ENCODE results near the gene ULK4. TPM values are rescaled to one million over a fixed set of nuclear protein-coding genes. Genes with fewer than 3 reads are reported as not detected.

Gene ULK4
- total RNA-seq, result 10 to 100 TPM in 1 of 2 experiments, 1 to 10 TPM in 1; 9.5 to 10.8 TPM

DNA sequence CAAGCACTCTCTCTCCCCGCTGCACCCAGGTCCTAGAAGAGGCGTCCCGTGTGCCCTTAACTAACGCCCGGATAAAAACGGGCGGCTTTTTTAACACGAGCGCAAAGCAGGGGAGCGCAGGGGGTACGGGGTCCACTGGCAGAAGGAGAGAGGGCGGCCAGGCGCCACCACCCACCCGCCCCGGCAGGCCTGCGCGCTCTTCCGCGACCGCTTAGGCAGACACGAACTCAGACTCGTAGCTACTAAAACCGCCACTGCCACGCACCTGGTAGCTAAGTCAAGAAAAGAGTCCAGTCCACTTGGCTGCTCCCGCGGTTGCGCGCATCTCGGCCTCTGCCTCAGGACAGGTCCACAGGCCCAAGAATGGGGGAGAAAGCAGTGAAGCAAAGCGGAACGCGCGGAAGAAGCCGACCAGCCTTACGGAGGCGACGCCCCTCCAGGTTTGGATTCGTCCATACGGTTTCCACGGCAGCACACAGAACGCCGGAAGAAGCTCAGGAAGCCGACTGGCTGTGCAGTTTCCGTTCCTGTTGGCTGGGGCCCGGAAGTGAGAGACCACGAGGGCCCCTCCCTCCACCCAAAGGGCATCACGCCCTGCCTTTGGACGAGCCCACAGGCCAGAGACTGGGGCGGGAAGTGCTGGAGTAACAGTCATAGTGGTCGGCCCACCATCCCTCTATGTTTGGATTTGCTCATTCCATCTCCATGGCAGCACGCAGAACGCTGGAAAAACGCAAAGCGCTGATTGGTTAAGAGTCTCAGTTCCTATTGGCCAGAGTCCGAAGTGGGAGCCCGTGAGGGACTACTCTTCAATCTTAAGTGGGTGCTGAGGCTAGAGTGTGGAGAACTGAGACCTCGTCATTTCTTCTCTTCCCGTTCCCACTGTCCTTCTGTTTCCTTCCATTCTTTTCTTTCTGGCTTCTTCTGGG lies at the start of gene ULK4:
Gene ULK4, minus strand, starts transcription at position 353 of the 929 bp plus-strand sequence. CDS start 7,344 bp downstream, outside the sequence.
- intact Hi-C loops (cut with micrococcal nuclease), result loop anchor here (1.0 to 5.0 kb wide), 7 partner anchors 51 to 1655 kb away; partner anchors contain the start of gene EIF1B
- peak within 1 kb of the TSS; percentile 90 for H3K4me3 Mint-ChIP-seq
- CTCF ChIA-PET, result interaction anchor here (1.1 to 1.7 kb wide), 3 partner anchors 48 to 146 kb away, joined by 3 to 9 read pairs (median 4); no protein-coding TSS in a partner anchor
- POLR2A ChIA-PET, result interaction anchor here (1.0 to 1.7 kb wide), 4 partner anchors 51 to 763 kb away, joined by 4 to 8 read pairs (median 6); partner anchors contain the start of gene CTNNB1
- H3K27me3 Mint-ChIP-seq, result peaks cover under 1% of the 10 kb centered on the region
- no peaks in the 10 kb centered on the region for H3K36me3 Mint-ChIP-seq
- DNase-seq, result peak; percentile 98
- H3K4me1 Mint-ChIP-seq (ENCODE audit: low read depth), result peaks cover 17% of the 10 kb centered on the region
- H3K27ac Mint-ChIP-seq, result peak within 1 kb of the TSS; percentile 80
- no peaks in the 10 kb centered on the region for H3K9me3 Mint-ChIP-seq

DNA sequence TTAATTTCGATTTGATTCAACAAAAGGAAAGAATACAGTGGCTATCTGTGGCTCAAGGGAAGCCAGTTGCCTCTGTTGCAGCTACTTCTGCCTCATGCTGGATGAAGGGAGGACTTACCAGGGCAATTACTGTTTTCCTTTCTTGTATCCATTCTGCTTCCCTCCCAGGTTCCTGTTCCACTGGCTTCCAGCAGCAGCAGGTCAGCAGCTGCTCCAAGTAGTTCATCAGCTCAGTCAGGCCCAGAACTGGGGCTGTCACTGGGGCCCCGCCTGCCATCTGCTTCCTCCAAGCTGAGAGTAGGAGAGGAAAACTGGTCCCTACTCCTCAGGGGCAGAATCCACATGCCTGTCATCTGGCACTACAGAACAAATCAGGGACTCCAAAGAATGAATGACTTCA lies 48.6 kb upstream of the ULK4 start:
- no peak overlapping the region for H3K4me3 Mint-ChIP-seq

DNA sequence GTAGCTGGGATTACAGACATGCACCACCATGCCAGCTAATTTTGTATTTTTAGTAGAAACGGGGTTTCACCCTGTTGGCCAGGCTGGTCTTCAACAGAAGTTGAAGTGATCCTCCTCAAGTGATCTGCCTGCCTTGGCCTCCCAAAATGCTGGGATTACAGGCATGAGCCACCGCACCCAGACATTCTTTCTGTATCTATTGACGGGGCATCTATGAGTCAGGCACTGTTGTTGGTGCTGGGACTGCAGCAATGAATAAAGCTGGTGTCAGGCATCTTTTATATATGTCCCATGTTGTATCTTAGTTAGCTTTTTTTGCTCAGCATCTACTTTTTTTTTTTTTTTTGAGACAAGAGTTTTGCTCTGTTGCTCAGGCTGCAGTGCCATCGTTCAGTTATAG lies 47.6 kb upstream of the ULK4 start:
- H3K36me3 Mint-ChIP-seq, result peaks cover 1% of the 10 kb centered on the region
- no peaks in the 10 kb centered on the region for H3K9me3 Mint-ChIP-seq
- ChIA-PET POLR2A (no interaction called here), CTCF (interaction anchor here (1.0 to 2.1 kb wide), 2 partner anchors 48 to 181 kb away, joined by 3 to 6 read pairs; partner anchors contain the start of gene ULK4)
- intact Hi-C loops (cut with micrococcal nuclease), result no loop called here
- H3K27ac Mint-ChIP-seq, result no peak overlapping the region
- peaks cover 18% of the 10 kb centered on the region for H3K4me1 Mint-ChIP-seq (ENCODE audit: low read depth)
- H3K27me3 Mint-ChIP-seq, result no peaks in the 10 kb centered on the region
- H3K4me3 Mint-ChIP-seq, result no peak overlapping the region
- no peak for DNase-seq

More for the DNA sequence above, 48.6 kb upstream of the ULK4 start:
- H3K36me3 Mint-ChIP-seq, result peaks cover 5% of the 10 kb centered on the region
- H3K4me1 Mint-ChIP-seq (ENCODE audit: low read depth), result peaks cover 29% of the 10 kb centered on the region
- POLR2A ChIA-PET, result interaction anchor here (0.6 kb wide), 2 partner anchors 15 to 1028 kb away, joined by 3 to 4 read pairs; no protein-coding TSS in a partner anchor
- DNase-seq, result no peak
- no peak overlapping the region for H3K27ac Mint-ChIP-seq
- intact Hi-C loops (cut with micrococcal nuclease), result loop anchor here (5.0 to 10.0 kb wide), 3 partner anchors 96 to 1556 kb away; partner anchors contain the start of gene RPL14
- CTCF ChIA-PET, result interaction anchor here (0.8 to 2.1 kb wide), 4 partner anchors 11 to 180 kb away, joined by 3 to 8 read pairs (median 4); partner anchors contain the start of gene ULK4
- no peaks in the 10 kb centered on the region for H3K9me3 Mint-ChIP-seq
- no peaks in the 10 kb centered on the region for H3K27me3 Mint-ChIP-seq

DNA sequence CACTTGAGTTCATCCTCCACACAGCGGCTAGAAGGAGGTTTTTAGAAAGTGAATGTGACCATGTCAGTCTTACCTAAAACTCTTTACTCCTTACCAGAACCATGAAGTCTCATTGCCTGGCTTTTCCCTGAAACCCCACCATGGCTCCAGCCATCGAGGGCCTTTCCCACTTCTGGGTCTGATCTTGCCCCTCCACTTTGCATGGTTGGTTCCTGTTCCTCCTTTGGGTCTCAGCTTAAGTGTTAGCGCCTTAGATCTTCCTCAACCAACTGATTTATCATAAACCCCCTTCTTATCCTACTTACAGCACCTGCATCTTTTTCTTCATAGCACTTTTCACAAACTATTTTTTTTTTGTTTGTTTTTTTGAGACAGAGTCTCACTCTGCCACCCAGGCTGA lies 45.9 kb upstream of the ULK4 start:
- ChIA-PET CTCF (no interaction called here), POLR2A (no interaction called here)
- peaks cover 11% of the 10 kb centered on the region for H3K4me1 Mint-ChIP-seq (ENCODE audit: low read depth)
- H3K27ac Mint-ChIP-seq, result no peak overlapping the region
- intact Hi-C loops (cut with micrococcal nuclease), result no loop called here
- no peaks in the 10 kb centered on the region for H3K36me3 Mint-ChIP-seq
- no peaks in the 10 kb centered on the region for H3K27me3 Mint-ChIP-seq
- H3K9me3 Mint-ChIP-seq, result no peaks in the 10 kb centered on the region
- DNase-seq, result no peak
- no peak overlapping the region for H3K4me3 Mint-ChIP-seq

DNA sequence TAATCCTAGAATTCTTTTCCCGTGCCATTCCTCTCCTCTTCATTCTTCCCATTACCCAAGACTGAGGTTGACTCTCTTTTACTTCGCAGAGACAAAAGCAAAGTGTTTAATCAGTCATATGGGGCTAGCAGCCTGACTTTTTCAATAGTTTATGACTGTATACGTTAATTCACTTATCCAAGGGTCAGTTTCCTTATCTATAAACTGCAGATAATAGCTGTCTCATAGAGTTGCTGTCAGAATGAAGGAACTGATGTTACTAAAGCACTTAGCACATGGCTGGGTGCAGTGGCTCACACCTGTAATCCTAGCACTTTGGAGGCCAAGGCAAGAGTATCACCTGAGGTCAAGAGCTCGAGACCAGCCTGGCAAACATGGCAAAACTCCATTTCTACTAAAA lies 43.5 kb upstream of the ULK4 start:
- DNase-seq, result no peak
- H3K27ac Mint-ChIP-seq, result no peak overlapping the region
- no peaks in the 10 kb centered on the region for H3K27me3 Mint-ChIP-seq
- CTCF ChIA-PET, result interaction anchor here (1.0 kb wide), 1 partner anchor 14 kb away, joined by 5 read pairs; no protein-coding TSS in a partner anchor
- no peaks in the 10 kb centered on the region for H3K9me3 Mint-ChIP-seq
- H3K36me3 Mint-ChIP-seq, result peaks cover 2% of the 10 kb centered on the region
- POLR2A ChIA-PET, result no interaction called here
- no peak overlapping the region for H3K4me3 Mint-ChIP-seq
- H3K4me1 Mint-ChIP-seq (ENCODE audit: low read depth), result no peaks in the 10 kb centered on the region
- intact Hi-C loops (cut with micrococcal nuclease), result no loop called here

DNA sequence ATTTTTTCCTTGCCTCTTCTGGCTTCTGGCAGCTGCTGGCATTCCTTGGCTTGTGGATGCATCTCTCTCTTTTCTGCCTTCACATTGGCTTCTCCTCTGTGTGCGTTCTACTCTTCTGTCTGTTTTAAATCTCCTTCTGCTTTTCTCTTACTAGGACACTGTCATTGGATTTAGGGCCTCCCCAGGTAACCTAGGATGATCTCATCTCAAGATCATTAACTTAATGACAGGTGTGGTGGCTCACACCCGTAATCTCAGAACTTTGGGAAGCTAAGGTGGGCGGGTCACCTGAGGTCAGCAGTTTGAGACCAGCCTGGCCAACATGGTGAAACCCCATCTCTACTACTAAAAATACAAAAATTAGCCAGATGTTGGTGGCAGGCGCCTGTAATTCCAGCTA lies 40.9 kb upstream of the ULK4 start:
- no peak for DNase-seq
- Mint-ChIP-seq H3K9me3 (no peaks in the 10 kb centered on the region), H3K27me3 (no peaks in the 10 kb centered on the region), H3K4me3 (no peak overlapping the region), H3K36me3 (peaks cover 2% of the 10 kb centered on the region), H3K27ac (no peak overlapping the region), H3K4me1 (ENCODE audit: low read depth) (no peaks in the 10 kb centered on the region)
- CTCF ChIA-PET, result no interaction called here
- POLR2A ChIA-PET, result no interaction called here
- intact Hi-C loops (cut with micrococcal nuclease), result no loop called here

DNA sequence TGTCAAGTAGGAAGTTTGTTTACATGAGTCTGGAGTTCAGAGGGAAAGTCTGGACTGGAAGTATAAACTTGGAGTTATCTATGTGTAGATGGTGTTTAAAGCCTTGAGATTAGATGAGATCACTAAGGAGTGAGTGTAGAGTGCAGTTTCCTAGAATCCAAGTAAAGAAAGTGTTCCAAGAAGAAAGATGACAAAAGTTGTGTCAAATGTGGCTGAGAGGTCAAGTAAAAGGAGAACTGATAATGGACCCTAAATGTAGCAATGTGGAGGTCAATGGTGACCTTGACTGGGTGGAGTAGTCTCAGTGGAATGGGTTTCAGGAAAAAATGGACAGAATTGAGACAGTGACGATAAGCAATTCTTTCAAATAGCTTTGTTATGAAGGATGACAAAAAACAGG lies 39.9 kb upstream of the ULK4 start:
- Mint-ChIP-seq H3K9me3 (no peaks in the 10 kb centered on the region), H3K27ac (no peak overlapping the region), H3K27me3 (no peaks in the 10 kb centered on the region), H3K4me3 (no peak overlapping the region), H3K4me1 (ENCODE audit: low read depth) (no peaks in the 10 kb centered on the region), H3K36me3 (peaks cover 2% of the 10 kb centered on the region)
- ChIA-PET CTCF (no interaction called here), POLR2A (no interaction called here)
- DNase-seq, result no peak
- intact Hi-C loops (cut with micrococcal nuclease), result no loop called here

DNA sequence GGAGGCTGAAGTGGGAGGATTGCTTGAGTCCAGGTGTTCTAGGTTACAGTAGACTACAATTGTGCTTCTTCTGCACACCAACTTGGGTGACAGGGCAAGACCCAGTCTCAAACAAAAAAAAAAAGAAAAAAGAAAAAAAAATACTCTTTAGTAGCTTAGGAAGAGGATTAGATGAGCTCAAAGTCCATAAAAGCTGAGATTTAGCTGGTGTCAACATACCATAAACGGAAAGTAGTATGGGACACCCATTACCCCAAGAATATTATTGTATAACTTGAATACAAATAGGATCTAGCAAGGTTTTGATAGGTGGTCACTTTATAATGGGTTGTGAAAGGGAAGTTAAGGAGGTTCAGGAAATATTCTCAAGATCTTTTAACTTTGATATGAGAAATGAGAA lies 38.0 kb upstream of the ULK4 start:
- ChIA-PET POLR2A (no interaction called here), CTCF (interaction anchor here (0.7 to 2.7 kb wide), 3 partner anchors 11 to 191 kb away, joined by 3 to 27 read pairs (median 3); no protein-coding TSS in a partner anchor)
- Mint-ChIP-seq H3K27me3 (no peaks in the 10 kb centered on the region), H3K4me1 (ENCODE audit: low read depth) (no peaks in the 10 kb centered on the region), H3K9me3 (no peaks in the 10 kb centered on the region), H3K4me3 (no peak overlapping the region), H3K27ac (no peak overlapping the region), H3K36me3 (peaks cover 2% of the 10 kb centered on the region)
- DNase-seq, result no peak
- intact Hi-C loops (cut with micrococcal nuclease), result no loop called here

DNA sequence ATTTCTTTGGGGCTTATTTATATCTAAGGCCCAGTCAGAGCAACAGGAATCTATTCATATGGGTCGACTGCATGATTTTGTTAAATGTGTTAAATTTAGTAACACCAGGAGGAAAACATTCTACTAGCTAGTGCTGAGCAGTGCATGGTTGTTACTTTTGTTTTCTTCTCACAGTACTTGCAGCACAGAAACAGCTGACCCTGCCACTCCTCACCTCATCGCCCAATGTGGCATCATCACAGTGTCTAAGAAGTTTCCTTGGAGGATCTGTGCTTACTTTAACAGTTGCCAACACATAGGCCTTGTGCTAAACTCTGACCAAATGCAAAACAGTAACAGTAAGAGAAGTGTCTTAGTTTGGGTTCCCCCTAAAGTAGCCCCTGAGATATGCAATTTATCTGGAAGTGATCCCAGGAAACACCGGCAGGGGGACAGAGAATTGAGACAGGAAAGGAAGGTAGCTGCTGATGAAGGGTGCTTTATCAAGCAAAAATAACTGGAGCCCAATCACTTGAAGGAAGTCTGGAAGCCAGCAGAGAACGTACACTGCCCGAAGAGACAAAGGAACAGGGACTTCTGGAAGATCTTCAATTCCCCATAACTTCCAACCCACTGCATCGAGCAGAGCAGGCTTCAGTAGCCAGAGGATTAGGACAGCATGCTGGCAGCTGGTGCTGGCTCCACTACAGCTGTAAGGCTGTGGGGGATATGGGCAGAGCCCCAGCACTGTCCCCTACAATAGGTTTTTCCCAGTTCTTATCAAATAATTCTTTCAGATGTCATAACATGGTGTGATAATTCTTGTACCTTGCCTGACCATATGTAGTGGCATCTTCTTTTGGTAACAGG lies 36.0 kb upstream of the ULK4 start:
- Mint-ChIP-seq H3K27ac (no peak overlapping the region), H3K4me1 (ENCODE audit: low read depth) (no peaks in the 10 kb centered on the region), H3K4me3 (no peak overlapping the region), H3K36me3 (peaks cover 2% of the 10 kb centered on the region), H3K27me3 (no peaks in the 10 kb centered on the region), H3K9me3 (no peaks in the 10 kb centered on the region)
- DNase-seq, result no peak
- ChIA-PET POLR2A (interaction anchor here (0.8 kb wide), 1 partner anchor 17 kb away, joined by 4 read pairs; no protein-coding TSS in a partner anchor), CTCF (interaction anchor here (1.4 to 2.7 kb wide), 2 partner anchors 101 to 193 kb away, joined by 3 to 27 read pairs; no protein-coding TSS in a partner anchor)
- intact Hi-C loops (cut with micrococcal nuclease), result no loop called here

DNA sequence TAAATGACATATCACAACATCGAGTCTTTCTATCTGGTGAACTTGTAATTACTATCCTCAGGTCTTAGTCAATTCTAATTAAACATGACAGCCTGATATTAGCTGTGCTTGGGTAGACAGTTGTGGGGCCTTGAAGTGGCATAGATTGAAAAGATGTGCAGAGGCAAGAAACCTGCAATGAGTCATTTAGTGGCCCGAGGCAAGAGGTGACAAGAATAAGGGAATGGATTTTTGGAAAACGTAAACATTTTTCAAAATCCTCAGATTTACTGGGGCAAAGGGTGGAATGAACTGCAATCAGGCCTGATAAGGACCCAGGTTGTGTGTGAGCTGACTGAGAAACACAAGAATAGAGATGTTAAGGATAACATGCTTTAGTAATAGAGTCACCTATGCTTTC lies 29.5 kb upstream of the ULK4 start:
- no peaks in the 10 kb centered on the region for H3K4me1 Mint-ChIP-seq (ENCODE audit: low read depth)
- ChIA-PET POLR2A (no interaction called here), CTCF (interaction anchor here (1.0 kb wide), 1 partner anchor 108 kb away, joined by 3 read pairs; no protein-coding TSS in a partner anchor)

DNA sequence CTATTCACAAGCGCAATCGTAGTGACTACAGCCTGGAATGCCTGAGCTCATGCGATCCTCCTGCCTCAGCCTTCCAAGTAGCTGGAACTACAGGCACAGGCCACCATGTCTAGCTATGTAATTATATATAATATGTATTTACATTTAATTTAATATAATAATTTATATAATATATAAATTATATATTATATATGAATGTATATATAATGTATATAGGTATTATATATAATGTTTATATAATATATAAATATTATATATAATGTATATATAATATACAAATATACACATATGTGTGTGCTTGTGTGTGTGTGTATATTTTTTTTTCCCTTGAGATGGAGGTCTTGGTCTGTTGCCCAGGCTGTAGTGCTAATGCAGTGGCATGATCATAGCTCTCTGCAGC lies 27.6 kb upstream of the ULK4 start:
- intact Hi-C loops (cut with micrococcal nuclease), result no loop called here
- Mint-ChIP-seq H3K27me3 (no peaks in the 10 kb centered on the region), H3K4me1 (ENCODE audit: low read depth) (no peaks in the 10 kb centered on the region), H3K4me3 (no peak overlapping the region), H3K9me3 (no peaks in the 10 kb centered on the region), H3K36me3 (no peaks in the 10 kb centered on the region), H3K27ac (no peak overlapping the region)
- ChIA-PET POLR2A (no interaction called here), CTCF (no interaction called here)
- no peak for DNase-seq

More for the DNA sequence above, 29.5 kb upstream of the ULK4 start:
- Mint-ChIP-seq H3K27me3 (no peaks in the 10 kb centered on the region), H3K4me3 (no peak overlapping the region), H3K27ac (no peak overlapping the region), H3K9me3 (no peaks in the 10 kb centered on the region), H3K36me3 (no peaks in the 10 kb centered on the region)
- no peak for DNase-seq
- intact Hi-C loops (cut with micrococcal nuclease), result no loop called here

Measured in activated CD4-positive, alpha-beta memory T cell treated with anti-CD3 and anti-CD28 coated beads for 36 hours (primary cell).